ENCODE measurements around the gene DLGAP1.

Gene DLGAP1

GRCh38 chr18:3492721-3493120, 962.4 kb downstream of the DLGAP1 start:
- H3K79me2 ChIP-seq (ENCODE audit: insufficient read depth, low read length): no peaks in the 10 kb centered on the region
- H4K20me1 ChIP-seq (ENCODE audit: insufficient read depth, low read length): no peaks in the 10 kb centered on the region
- no peaks in the 10 kb centered on the region for H3K9me3 ChIP-seq (ENCODE audit: low read length)
- H3K27ac ChIP-seq (ENCODE audit: low read depth, low read length, poor library complexity, severe bottlenecking): no peak overlapping the region
- H3K4me3 ChIP-seq (ENCODE audit: low read depth, low read length, poor library complexity, severe bottlenecking): no peak overlapping the region
- H3F3A ChIP-seq (ENCODE audit: insufficient read depth, low read length): no peaks in the 10 kb centered on the region
- H3K27me3 ChIP-seq (ENCODE audit: insufficient read depth, low read length): no peaks in the 10 kb centered on the region
- no peaks in the 10 kb centered on the region; the same call in 1 of the 2 replicates for H3K36me3 ChIP-seq (ENCODE audit: insufficient read depth, low read length)
- no peak for TF ChIP-seq EZH2 (IDR thresholded peaks at IDR 0.05; ENCODE audit: borderline replicate concordance, low read length)
- TF ChIP-seq, protein P1, sequence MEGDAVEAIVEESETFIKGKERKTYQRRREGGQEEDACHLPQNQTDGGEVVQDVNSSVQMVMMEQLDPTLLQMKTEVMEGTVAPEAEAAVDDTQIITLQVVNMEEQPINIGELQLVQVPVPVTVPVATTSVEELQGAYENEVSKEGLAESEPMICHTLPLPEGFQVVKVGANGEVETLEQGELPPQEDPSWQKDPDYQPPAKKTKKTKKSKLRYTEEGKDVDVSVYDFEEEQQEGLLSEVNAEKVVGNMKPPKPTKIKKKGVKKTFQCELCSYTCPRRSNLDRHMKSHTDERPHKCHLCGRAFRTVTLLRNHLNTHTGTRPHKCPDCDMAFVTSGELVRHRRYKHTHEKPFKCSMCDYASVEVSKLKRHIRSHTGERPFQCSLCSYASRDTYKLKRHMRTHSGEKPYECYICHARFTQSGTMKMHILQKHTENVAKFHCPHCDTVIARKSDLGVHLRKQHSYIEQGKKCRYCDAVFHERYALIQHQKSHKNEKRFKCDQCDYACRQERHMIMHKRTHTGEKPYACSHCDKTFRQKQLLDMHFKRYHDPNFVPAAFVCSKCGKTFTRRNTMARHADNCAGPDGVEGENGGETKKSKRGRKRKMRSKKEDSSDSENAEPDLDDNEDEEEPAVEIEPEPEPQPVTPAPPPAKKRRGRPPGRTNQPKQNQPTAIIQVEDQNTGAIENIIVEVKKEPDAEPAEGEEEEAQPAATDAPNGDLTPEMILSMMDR (IDR thresholded peaks at IDR 0.05; ENCODE audit: low read length): no peak
- H3K4me1 ChIP-seq (ENCODE audit: insufficient read depth, low read length, severe bottlenecking): peaks cover 25% of the 10 kb centered on the region
- no peak overlapping the region for H3K9ac ChIP-seq (ENCODE audit: low read length)
- no peak overlapping the region for H3K4me2 ChIP-seq (ENCODE audit: low read length)
- H2AFZ ChIP-seq (ENCODE audit: low read length): no peak overlapping the region
- H3K9me2 ChIP-seq (ENCODE audit: low read depth, low read length): no peaks in the 10 kb centered on the region

GRCh38 chr18:3491981-3492555, 963.0 kb downstream of the DLGAP1 start:
- H3K4me3 ChIP-seq (ENCODE audit: low read depth, low read length, poor library complexity, severe bottlenecking): no peak overlapping the region
- H3K27ac ChIP-seq (ENCODE audit: low read depth, low read length, poor library complexity, severe bottlenecking): no peak overlapping the region
- TF ChIP-seq EZH2 (IDR thresholded peaks at IDR 0.05; ENCODE audit: borderline replicate concordance, low read length): no peak
- TF ChIP-seq, protein P1 (IDR thresholded peaks at IDR 0.05; ENCODE audit: low read length): no peak
- H3K4me1 ChIP-seq (ENCODE audit: insufficient read depth, low read length, severe bottlenecking): peaks cover 18% of the 10 kb centered on the region
- H3K9me3 ChIP-seq (ENCODE audit: low read length): no peaks in the 10 kb centered on the region
- no peak overlapping the region for H2AFZ ChIP-seq (ENCODE audit: low read length)
- no peaks in the 10 kb centered on the region for H3K79me2 ChIP-seq (ENCODE audit: insufficient read depth, low read length)
- H3K9me2 ChIP-seq (ENCODE audit: low read depth, low read length): no peaks in the 10 kb centered on the region
- H3K36me3 ChIP-seq (ENCODE audit: insufficient read depth, low read length): no peaks in the 10 kb centered on the region; the same call in 1 of the 2 replicates
- no peak overlapping the region for H3K4me2 ChIP-seq (ENCODE audit: low read length)
- no peaks in the 10 kb centered on the region for H3K27me3 ChIP-seq (ENCODE audit: insufficient read depth, low read length)
- H3F3A ChIP-seq (ENCODE audit: insufficient read depth, low read length): no peaks in the 10 kb centered on the region
- no peak overlapping the region for H3K9ac ChIP-seq (ENCODE audit: low read length)
- H4K20me1 ChIP-seq (ENCODE audit: insufficient read depth, low read length): no peaks in the 10 kb centered on the region

DNA sequence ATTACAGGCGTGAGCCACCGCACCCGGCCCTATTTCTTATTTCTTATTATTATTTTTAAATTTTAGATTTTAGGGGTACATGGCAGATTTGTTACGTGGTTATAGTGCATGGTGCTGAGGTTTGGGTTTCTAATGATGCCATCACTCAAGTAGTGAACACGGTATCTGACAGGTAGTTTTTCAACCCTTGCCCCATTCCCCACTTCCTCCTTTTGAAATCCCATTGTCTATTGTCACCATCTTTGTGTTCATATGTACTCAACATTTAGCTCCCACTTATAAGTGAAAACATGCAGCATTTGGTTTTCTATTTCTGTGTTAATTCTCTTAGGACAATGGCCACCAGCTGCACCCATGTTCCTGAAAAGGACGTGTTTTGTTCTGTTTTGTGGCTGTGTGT, 965.6 kb downstream of the DLGAP1 start:
- no peaks in the 10 kb centered on the region for H4K20me1 ChIP-seq (ENCODE audit: insufficient read depth, low read length)
- H3K9me3 ChIP-seq (ENCODE audit: low read length): no peaks in the 10 kb centered on the region
- TF ChIP-seq EZH2 (IDR thresholded peaks at IDR 0.05; ENCODE audit: borderline replicate concordance, low read length): no peak
- TF ChIP-seq, protein P1 (IDR thresholded peaks at IDR 0.05; ENCODE audit: low read length): no peak
- no peaks in the 10 kb centered on the region for H3K79me2 ChIP-seq (ENCODE audit: insufficient read depth, low read length)
- no peak overlapping the region for H2AFZ ChIP-seq (ENCODE audit: low read length)
- H3K27me3 ChIP-seq (ENCODE audit: insufficient read depth, low read length): no peaks in the 10 kb centered on the region
- no peak overlapping the region for H3K9ac ChIP-seq (ENCODE audit: low read length)
- H3F3A ChIP-seq (ENCODE audit: insufficient read depth, low read length): no peaks in the 10 kb centered on the region
- no peaks in the 10 kb centered on the region for H3K9me2 ChIP-seq (ENCODE audit: low read depth, low read length)
- no peak overlapping the region for H3K4me2 ChIP-seq (ENCODE audit: low read length)
- no peaks in the 10 kb centered on the region for H3K36me3 ChIP-seq (ENCODE audit: insufficient read depth, low read length)
- H3K27ac ChIP-seq (ENCODE audit: low read depth, low read length, poor library complexity, severe bottlenecking): no peak overlapping the region
- H3K4me3 ChIP-seq (ENCODE audit: low read depth, low read length, poor library complexity, severe bottlenecking): no peak overlapping the region
- H3K4me1 ChIP-seq (ENCODE audit: insufficient read depth, low read length, severe bottlenecking): peaks cover 13% of the 10 kb centered on the region

Data from OCI-LY1 (cell line).